ENCODE data around the gene ZAP70.

The ZAP70 gene

DNA sequence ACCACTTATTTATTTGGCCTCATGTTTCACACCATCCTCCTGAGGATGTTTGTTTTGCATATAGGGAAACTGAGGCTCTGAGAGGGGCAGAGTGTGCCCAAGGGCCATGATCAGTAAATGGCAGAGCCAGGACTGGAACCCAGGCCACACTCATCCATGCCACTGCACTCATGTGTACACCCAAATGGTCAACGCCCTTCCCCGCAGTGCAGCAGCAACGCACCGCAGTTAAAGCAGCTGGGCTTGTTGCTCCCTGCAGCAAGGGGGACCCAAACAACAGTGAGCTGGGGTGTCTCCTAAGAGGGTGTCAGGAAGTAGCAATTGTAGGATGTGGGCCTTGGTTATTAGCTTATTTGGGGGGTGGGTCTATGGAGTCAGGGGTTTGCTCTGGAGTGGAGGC, 36.6 kb downstream of the ZAP70 start:
- no peak for DNase-seq (ENCODE audit: extremely low read depth, low read depth)
- TF ChIP-seq, protein P1, sequence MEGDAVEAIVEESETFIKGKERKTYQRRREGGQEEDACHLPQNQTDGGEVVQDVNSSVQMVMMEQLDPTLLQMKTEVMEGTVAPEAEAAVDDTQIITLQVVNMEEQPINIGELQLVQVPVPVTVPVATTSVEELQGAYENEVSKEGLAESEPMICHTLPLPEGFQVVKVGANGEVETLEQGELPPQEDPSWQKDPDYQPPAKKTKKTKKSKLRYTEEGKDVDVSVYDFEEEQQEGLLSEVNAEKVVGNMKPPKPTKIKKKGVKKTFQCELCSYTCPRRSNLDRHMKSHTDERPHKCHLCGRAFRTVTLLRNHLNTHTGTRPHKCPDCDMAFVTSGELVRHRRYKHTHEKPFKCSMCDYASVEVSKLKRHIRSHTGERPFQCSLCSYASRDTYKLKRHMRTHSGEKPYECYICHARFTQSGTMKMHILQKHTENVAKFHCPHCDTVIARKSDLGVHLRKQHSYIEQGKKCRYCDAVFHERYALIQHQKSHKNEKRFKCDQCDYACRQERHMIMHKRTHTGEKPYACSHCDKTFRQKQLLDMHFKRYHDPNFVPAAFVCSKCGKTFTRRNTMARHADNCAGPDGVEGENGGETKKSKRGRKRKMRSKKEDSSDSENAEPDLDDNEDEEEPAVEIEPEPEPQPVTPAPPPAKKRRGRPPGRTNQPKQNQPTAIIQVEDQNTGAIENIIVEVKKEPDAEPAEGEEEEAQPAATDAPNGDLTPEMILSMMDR (IDR thresholded peaks at IDR 0.05; ENCODE audit: low read depth, low read length) = no peak

GRCh38 chr2:97751752-97752151, 38.4 kb downstream of the ZAP70 start:
- TF ChIP-seq, protein P1 (IDR thresholded peaks at IDR 0.05; ENCODE audit: low read depth, low read length) = no peak
- DNase-seq (ENCODE audit: extremely low read depth, low read depth) = no peak

DNA sequence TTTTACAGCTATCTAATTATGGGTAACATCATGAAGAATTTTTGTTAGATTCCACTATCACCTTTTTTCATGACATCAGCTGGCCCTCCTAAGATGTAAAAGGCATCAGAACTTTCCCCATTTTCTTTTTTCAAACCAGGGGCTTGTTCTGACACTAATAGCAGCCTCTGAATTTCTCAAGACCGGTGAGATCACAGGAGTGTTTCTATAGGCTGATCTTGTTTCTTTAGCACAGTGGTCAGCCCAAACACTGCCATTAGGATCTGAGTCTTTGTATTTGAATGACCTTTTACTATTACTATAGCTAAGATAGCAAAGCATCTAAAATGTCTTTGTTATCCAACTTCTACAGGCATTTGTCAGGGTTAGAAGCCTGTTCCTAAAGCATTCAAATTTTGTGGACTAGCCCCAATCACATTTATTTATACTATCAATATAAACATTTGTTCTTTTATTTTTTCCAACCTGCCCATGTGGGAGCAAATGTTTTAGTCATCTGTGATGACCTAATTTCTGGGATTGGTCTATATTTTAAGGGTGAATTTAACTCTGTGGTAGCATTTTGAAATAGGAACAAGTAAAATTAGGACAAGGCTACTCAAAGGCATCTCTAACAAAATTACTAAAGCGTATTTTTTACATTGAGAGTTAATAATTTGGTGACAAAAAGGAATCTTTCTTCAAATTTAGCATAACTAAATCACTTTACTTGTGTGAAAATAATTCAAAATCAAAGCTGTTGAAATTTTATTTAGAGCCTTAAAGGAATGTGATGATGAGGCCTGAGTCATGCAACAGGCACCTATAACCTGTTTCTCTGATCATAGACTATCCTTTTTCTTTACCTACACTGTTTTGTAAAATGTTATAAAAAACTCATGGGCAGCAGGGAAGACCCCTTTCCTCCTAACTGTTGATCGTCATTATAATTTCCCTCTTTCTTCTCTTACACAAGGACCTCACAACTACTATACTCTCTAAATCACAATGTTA, 39.3 kb downstream of the ZAP70 start:
- TF ChIP-seq, protein P1 (IDR thresholded peaks at IDR 0.05; ENCODE audit: low read depth, low read length) = no peak
- DNase-seq (ENCODE audit: extremely low read depth, low read depth) = no peak

- DNase-seq (ENCODE audit: extremely low read depth, low read depth) = no peak
These were observed 41.4 kb downstream of the ZAP70 start for GRCh38 chr2:97754690-97755346.

DNA sequence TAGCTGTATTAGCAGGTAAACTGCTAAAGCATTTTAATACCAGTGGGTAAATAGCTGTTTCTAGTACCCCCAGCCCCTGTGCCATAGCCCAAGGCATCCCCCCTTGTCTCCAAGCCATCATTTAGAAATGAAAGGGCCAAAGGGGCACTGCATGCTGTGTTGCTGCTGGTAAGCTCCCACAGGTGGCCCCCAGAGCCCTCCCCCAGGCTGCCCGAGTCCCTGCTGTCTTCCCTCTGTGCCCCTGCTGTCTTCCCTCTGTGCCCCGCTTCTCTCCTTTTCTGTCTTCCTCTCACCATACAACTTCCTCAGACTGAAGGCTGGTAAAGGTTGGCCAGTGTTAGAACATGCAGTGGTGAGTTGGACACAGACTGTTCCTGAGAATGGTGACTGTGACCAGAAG, 42.1 kb downstream of the ZAP70 start:
- TF ChIP-seq, protein P1 (IDR thresholded peaks at IDR 0.05; ENCODE audit: low read depth, low read length) = no peak

More at GRCh38 chr2:97754690-97755346, 41.4 kb downstream of the ZAP70 start:
- TF ChIP-seq, protein P1 (IDR thresholded peaks at IDR 0.05; ENCODE audit: low read depth, low read length) = no peak

GRCh38 chr2:97757062-97757461, 43.7 kb downstream of the ZAP70 start:
- DNase-seq (ENCODE audit: extremely low read depth, low read depth) = no peak
- TF ChIP-seq, protein P1 (IDR thresholded peaks at IDR 0.05; ENCODE audit: low read depth, low read length) = no peak

More for the DNA sequence above, 42.1 kb downstream of the ZAP70 start:
- DNase-seq (ENCODE audit: extremely low read depth, low read depth) = no peak

All from AG09319 (cell line).